Body of pancreas (tissue), 4 donors: ENCODE results near the gene SLC16A10.

Experiments
- POLR2A ChIP-seq, 3 donors: fragments of 450-650 bp; IDR thresholded peaks; one replicate each; pipeline ENCODE4 v1.6.1; 2016; ENCODE audit warnings: antibody characterized with exemption in 3 of 3, mild to moderate bottlenecking in 2 of 3
- TF ChIP-seq, protein P1 (sequence below), 7 experiments: fragments of 450-650 bp in 4 of 7; fragments of 200-600 bp in 3 of 7; sonication (generic) in 3 of 7; IDR thresholded peaks; one replicate each; pipeline ENCODE4 v1.5.1; 2016 to 2019; ENCODE audit warnings: antibody characterized with exemption in 7 of 7

DNA sequence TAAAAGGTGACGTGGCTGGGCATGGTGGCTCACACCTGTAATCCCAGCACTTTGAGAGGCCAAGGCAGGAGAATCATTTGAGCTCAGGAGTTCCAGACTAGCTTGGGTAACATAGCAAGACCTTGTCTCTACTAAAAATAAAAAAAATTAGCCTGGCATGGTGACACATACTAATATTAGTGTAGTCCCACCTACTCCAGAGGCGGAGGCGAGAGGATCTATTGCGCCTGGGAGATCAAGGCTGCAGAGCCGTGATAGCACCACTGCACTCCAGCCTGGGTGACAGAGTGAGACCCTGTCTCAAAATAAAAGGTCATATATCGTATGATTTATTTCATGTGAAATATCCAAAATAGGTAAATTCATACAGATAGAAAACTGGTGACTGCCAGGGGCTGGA lies 132.5 kb downstream of the SLC16A10 start:
- TF ChIP-seq, protein P1, sequence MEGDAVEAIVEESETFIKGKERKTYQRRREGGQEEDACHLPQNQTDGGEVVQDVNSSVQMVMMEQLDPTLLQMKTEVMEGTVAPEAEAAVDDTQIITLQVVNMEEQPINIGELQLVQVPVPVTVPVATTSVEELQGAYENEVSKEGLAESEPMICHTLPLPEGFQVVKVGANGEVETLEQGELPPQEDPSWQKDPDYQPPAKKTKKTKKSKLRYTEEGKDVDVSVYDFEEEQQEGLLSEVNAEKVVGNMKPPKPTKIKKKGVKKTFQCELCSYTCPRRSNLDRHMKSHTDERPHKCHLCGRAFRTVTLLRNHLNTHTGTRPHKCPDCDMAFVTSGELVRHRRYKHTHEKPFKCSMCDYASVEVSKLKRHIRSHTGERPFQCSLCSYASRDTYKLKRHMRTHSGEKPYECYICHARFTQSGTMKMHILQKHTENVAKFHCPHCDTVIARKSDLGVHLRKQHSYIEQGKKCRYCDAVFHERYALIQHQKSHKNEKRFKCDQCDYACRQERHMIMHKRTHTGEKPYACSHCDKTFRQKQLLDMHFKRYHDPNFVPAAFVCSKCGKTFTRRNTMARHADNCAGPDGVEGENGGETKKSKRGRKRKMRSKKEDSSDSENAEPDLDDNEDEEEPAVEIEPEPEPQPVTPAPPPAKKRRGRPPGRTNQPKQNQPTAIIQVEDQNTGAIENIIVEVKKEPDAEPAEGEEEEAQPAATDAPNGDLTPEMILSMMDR (IDR thresholded peaks at IDR 0.05) = no peak
- no peak for TF ChIP-seq POLR2A (IDR thresholded peaks at IDR 0.05)
